Skeletal muscle satellite cell (primary cell): Measurements from ENCODE around the gene BBS7.

Source experiments
- H3K27me3 ChIP-seq: 2 replicates; pipeline ENCODE4 v1.7.0; 2013; ENCODE audit warnings: low read length; ENCODE audit not compliant: control insufficient read depth, insufficient read depth
- H3K36me3 ChIP-seq: 2 replicates; pipeline ENCODE4 v1.7.0; 2013; ENCODE audit warnings: mild to moderate bottlenecking, control low read depth, low read length; ENCODE audit not compliant: insufficient read depth
- H3K4me1 ChIP-seq: 2 replicates; pipeline ENCODE4 v1.7.0; 2013; ENCODE audit warnings: low read length; ENCODE audit not compliant: control insufficient read depth, insufficient read depth
- H3K4me2 ChIP-seq: 2 replicates; pipeline ENCODE4 v1.7.0; 2013; ENCODE audit warnings: mild to moderate bottlenecking, low read length
- H3K4me3 ChIP-seq: 2 replicates; pipeline ENCODE4 v1.7.0; 2013; ENCODE audit warnings: low read length
- H3K9ac ChIP-seq: 2 replicates; pipeline ENCODE4 v1.7.0; 2013; ENCODE audit warnings: mild to moderate bottlenecking, low read depth, low read length, moderate library complexity
- H3K9me3 ChIP-seq: replicated peaks from 2 replicates; pipeline ENCODE4 v1.7.0; 2013; ENCODE audit warnings: mild to moderate bottlenecking, control low read depth, low read length

Gene BBS7

DNA sequence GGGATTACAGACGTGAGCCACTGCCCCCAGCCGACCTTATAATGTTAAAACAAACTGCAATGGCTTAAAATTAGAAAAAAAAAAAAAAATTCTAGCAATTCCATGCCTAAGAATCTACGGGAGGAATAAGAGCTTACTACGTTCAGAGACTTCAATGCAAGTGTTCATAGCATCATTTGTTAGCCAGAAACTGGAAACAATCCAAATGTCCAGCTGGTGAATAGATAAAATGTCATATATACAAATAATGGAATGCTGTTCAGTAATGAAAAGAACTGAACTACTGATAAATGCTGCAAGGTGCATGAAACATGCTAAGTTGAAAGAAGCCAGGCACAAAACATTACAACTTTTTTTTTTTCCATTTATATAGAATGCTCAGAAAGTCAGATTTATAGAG is 63.9 kb downstream of the BBS7 start:
- H3K9me3 ChIP-seq: no peaks in the 10 kb centered on the region
- no peak overlapping the region for H3K9ac ChIP-seq
- no peaks in the 10 kb centered on the region for H3K27me3 ChIP-seq
- H3K4me3 ChIP-seq: no peak overlapping the region
- H3K4me1 ChIP-seq: peaks cover 10% of the 10 kb centered on the region
- no peak overlapping the region for H3K4me2 ChIP-seq
- H3K36me3 ChIP-seq: peaks cover 64% of the 10 kb centered on the region

- Histone ChIP-seq H3K4me1 (peaks cover 21% of the 10 kb centered on the region), H3K4me2 (peak overlapping the region; percentile 88), H3K9ac (peak overlapping the region; percentile 95), H3K27me3 (no peaks in the 10 kb centered on the region), H3K36me3 (peaks cover 32% of the 10 kb centered on the region), H3K4me3 (peak overlapping the region; percentile 88), H3K9me3 (no peaks in the 10 kb centered on the region)
Observed at GRCh38 chr4:121801715-121802075, 68.6 kb downstream of the BBS7 start.

GRCh38 chr4:121800961-121801714 is 69.1 kb downstream of the BBS7 start, which contains the start of gene EXOSC9:
Gene EXOSC9 (plus strand): TSS chr4:121801323. CDS start chr4:121801425, 102 bp downstream.
- Histone ChIP-seq H3K4me1 (peaks cover 21% of the 10 kb centered on the region), H3K36me3 (peaks cover 27% of the 10 kb centered on the region), H3K27me3 (no peaks in the 10 kb centered on the region), H3K9me3 (no peaks in the 10 kb centered on the region), H3K4me2 (peak within 1 kb of the TSS; percentile 88), H3K4me3 (peak within 1 kb of the TSS; percentile 88), H3K9ac (peak within 1 kb of the TSS; percentile 95)

DNA sequence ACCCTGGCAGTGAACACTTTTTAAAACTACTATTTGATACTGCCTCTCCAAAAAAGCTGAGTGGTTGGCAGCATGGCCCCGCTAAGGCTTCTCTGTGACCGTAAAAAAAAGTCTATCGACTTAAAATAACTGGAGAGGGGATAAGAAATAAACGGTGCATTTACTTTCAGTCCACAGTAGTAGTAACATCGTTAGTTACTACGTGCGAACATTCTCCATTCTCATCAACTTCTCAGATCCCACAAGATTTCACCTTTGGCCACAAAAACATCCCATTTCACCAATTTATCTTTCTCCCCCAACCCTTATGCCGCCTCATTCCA is 69.7 kb downstream of the BBS7 start:
- peak overlapping the region; percentile 95 for H3K9ac ChIP-seq
- peaks cover 24% of the 10 kb centered on the region for H3K4me1 ChIP-seq

GRCh38 chr4:121799867-121800501 is 70.3 kb downstream of the BBS7 start:
- Histone ChIP-seq H3K27me3 (no peaks in the 10 kb centered on the region), H3K9ac (peak overlapping the region; percentile 95), H3K4me1 (peaks cover 25% of the 10 kb centered on the region), H3K4me3 (no peak overlapping the region), H3K4me2 (peak overlapping the region; percentile 88), H3K36me3 (peaks cover 21% of the 10 kb centered on the region), H3K9me3 (no peaks in the 10 kb centered on the region)

More for the DNA sequence above, 69.7 kb downstream of the BBS7 start:
- H3K36me3 ChIP-seq: peaks cover 25% of the 10 kb centered on the region
- no peaks in the 10 kb centered on the region for H3K9me3 ChIP-seq
- H3K4me2 ChIP-seq: peak overlapping the region; percentile 88
- peak overlapping the region; percentile 88 for H3K4me3 ChIP-seq
- H3K27me3 ChIP-seq: no peaks in the 10 kb centered on the region

- Histone ChIP-seq H3K4me2 (no peak overlapping the region), H3K4me1 (peaks cover 29% of the 10 kb centered on the region), H3K36me3 (peaks cover 14% of the 10 kb centered on the region), H3K27me3 (no peaks in the 10 kb centered on the region), H3K9ac (no peak overlapping the region), H3K4me3 (no peak overlapping the region), H3K9me3 (no peaks in the 10 kb centered on the region)
Observed at GRCh38 chr4:121799208-121799823, 71.0 kb downstream of the BBS7 start.

DNA sequence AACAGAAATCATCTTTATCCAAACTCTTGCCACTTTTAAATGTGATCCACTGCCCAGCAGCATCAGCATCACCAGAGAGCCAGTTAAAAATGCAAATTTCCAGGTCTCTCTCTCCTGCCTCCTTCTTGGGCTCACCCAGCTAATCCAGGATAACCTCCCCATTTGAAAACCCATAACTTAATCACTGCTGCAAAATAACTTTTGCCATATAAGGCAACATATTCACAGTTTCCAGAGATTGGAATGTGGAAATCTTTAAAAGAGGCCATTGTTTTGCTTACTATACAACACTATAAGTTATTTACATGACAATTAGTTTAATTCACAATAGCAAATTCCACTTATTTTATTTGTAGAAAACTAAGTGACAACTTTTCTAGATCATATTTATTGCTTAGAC is 74.0 kb downstream of the BBS7 start:
- Histone ChIP-seq H3K9me3 (no peaks in the 10 kb centered on the region), H3K4me1 (peaks cover 31% of the 10 kb centered on the region), H3K36me3 (no peaks in the 10 kb centered on the region), H3K9ac (no peak overlapping the region), H3K4me3 (no peak overlapping the region), H3K27me3 (no peaks in the 10 kb centered on the region), H3K4me2 (no peak overlapping the region)

DNA sequence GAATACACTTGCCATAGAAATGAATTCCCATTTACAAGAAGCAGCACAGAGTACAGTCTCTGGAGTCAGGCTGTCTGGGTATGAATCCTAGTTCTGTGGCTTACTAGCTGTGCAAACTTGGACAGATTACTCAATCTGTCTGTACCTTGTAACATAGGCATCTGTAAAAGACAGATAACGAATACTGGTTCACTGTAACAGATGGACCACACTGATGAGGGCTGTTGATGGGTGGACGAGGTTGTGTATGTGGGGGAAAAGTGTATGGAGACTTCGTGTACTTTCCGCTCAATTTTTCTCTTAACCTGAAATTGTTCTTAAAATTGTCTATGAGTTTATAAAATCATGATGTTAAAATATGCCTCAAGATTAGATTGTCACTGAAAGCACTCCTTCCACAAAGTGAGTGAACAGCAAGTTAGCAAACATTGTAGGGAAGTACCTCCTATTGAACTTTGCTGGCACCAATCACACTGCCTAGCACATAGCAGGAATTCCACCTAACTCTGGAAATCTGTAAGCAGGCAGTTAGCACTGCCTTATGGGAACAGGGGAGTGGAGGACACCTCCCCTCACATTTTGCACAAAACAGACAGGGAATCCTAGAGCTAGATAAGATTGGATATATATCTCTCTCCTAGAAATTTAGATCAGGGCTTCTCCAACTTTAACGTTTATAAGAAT is 75.6 kb downstream of the BBS7 start:
- peaks cover 38% of the 10 kb centered on the region for H3K4me1 ChIP-seq
- no peak overlapping the region for H3K4me2 ChIP-seq

DNA sequence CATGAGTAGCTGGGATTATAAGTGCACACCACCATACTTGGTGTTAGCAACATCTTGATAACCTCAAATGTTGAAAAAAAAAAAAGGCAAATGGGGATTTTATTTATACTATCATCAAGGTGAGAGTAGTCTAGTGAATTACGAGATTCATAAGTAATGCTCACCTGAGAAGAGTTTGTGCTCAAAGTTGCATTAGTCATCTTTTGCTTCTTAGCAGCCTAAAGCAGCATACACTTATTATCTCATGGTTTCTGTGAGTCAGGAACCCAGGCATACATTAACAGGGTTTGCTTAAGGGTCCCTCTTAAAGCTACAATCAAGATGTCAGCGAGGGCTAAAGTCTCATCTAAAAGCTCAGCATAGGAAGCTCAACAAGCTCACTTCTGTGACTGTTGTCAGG is 77.3 kb downstream of the BBS7 start:
- H3K4me1 ChIP-seq: peaks cover 52% of the 10 kb centered on the region
- no peak overlapping the region for H3K4me3 ChIP-seq
- no peak overlapping the region for H3K9ac ChIP-seq
- H3K27me3 ChIP-seq: no peaks in the 10 kb centered on the region
- no peaks in the 10 kb centered on the region for H3K36me3 ChIP-seq
- no peak overlapping the region for H3K4me2 ChIP-seq
- no peaks in the 10 kb centered on the region for H3K9me3 ChIP-seq

More for the DNA sequence above, 75.6 kb downstream of the BBS7 start:
- H3K9ac ChIP-seq: no peak overlapping the region
- H3K9me3 ChIP-seq: no peaks in the 10 kb centered on the region
- H3K27me3 ChIP-seq: no peaks in the 10 kb centered on the region
- no peaks in the 10 kb centered on the region for H3K36me3 ChIP-seq
- H3K4me3 ChIP-seq: no peak overlapping the region

GRCh38 chr4:121791481-121791880 is 78.8 kb downstream of the BBS7 start:
- Histone ChIP-seq H3K36me3 (no peaks in the 10 kb centered on the region), H3K4me2 (peak overlapping the region; percentile 41), H3K9ac (peak overlapping the region; percentile 68), H3K9me3 (no peaks in the 10 kb centered on the region), H3K4me1 (peaks cover 59% of the 10 kb centered on the region), H3K4me3 (no peak overlapping the region), H3K27me3 (no peaks in the 10 kb centered on the region)

DNA sequence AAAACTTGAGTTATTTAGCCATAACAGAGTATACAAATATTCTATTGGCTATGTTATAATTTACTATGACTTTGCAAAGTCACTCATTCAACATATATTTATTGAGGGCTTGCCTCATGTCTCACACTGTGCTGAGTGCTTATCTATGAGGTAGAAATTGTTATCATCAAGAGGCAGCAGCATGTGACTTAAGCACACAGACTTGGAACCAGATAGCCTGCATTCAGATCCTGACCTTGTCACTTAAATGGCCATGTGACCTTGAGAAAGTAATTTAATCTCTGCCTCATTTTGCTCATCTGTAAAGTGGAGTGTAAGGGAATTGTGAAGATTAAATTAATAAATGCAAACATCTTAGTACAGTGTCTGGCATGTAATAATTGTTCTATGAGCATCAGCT is 79.3 kb downstream of the BBS7 start:
- peak overlapping the region; percentile 41 for H3K4me2 ChIP-seq

More for the DNA sequence above, 79.3 kb downstream of the BBS7 start:
- Histone ChIP-seq H3K4me1 (peaks cover 64% of the 10 kb centered on the region), H3K36me3 (no peaks in the 10 kb centered on the region), H3K4me3 (no peak overlapping the region), H3K9ac (peak overlapping the region; percentile 68), H3K27me3 (no peaks in the 10 kb centered on the region), H3K9me3 (no peaks in the 10 kb centered on the region)
